HepG2 (cell line): ENCODE data around the gene PCDHGB1. TPM values are rescaled to one million over a fixed set of nuclear protein-coding genes. Genes with fewer than 3 reads are reported as not detected.

Experiments
- ATAC-seq: fragments of 200-7000 bp; cut with Tn5 transposase; 3 replicates; pipeline ENCODE4 v1.9.1; 2020; ENCODE audit warnings: mild to moderate bottlenecking, moderate library complexity
- BruUV-seq: library from RNA; stranded (reverse); fragments of 400-500 nt; replicated peaks from 2 replicates; lab custom pipeline; 2021; lab: Mats Ljungman, UMichigan
- CTCF ChIA-PET: fragments of 300-600 bp; formaldehyde crosslinking; extraction: SDS; loops from one replicate; lab custom pipeline; 2021; ENCODE audit warnings: low total read pairs, inconsistent platforms, low intra/inter-chr PET ratio; lab: Yijun Ruan, JAX
- POLR2A ChIA-PET: fragments of 350-600 bp; sonication (Branson Sonifier 250); formaldehyde crosslinking; loops from one replicate; lab custom pipeline; 2020; ENCODE audit warnings: antibody characterized with exemption, inconsistent platforms; lab: Yijun Ruan, JAX
- DNase-seq: peaks from one replicate; pipeline ENCODE4 v3.0.0-alpha.2; 2015; ENCODE audit warnings: low spot score
- FAIRE-seq: peaks from 3 replicates; lab custom pipeline; 2011; peaks lifted over from hg19 to GRCh38; lab: Jason Lieb, UNC
- H2AFZ ChIP-seq: one replicate; pipeline ENCODE4 v1.6.1; 2011; ENCODE audit warnings: low read length, inconsistent platforms
- H3K27ac ChIP-seq: fragments of 300-600 bp; 3 replicates; pipeline ENCODE4 v1.8.0; 2011; ENCODE audit warnings: mixed run types, mild to moderate bottlenecking, mixed read lengths, low read length, inconsistent platforms; ENCODE audit not compliant: insufficient read depth; ENCODE audit errors: extremely low read length
- H3K27me3 ChIP-seq, 2 experiments: fragments of 200-600 bp in 1 of 2; 2 replicates in 1 of 2; 3 replicates in 1 of 2; pipeline versions ENCODE4 v1.6.0 to v1.8.0; 2011; ENCODE audit warnings: low read length in 2 of 2, mild to moderate bottlenecking in 2 of 2, moderate library complexity in 2 of 2, inconsistent platforms in 1 of 2; ENCODE audit not compliant: insufficient read depth in 2 of 2, control insufficient read depth in 1 of 2
- H3K36me3 ChIP-seq, 2 experiments: fragments of 200-600 bp in 1 of 2; replicated peaks in 1 of 2; 2 replicates in 1 of 2; 3 replicates in 1 of 2; pipeline versions ENCODE4 v1.5.1 to v1.8.0; 2011; ENCODE audit warnings: low read length in 2 of 2, inconsistent platforms in 1 of 2; ENCODE audit not compliant: insufficient read depth in 2 of 2, control insufficient read depth in 1 of 2
- H3K4me1 ChIP-seq: 2 replicates; pipeline ENCODE4 v1.5.1; 2012; ENCODE audit warnings: low read length, inconsistent platforms; ENCODE audit not compliant: insufficient read depth
- H3K4me2 ChIP-seq: 2 replicates; pipeline ENCODE4 v1.6.0; 2011; ENCODE audit warnings: low read depth, low read length, inconsistent platforms
- H3K4me3 ChIP-seq, 3 experiments: fragments of 200-600 bp in 1 of 3; sonication (generic), shearing (Covaris generic) in 1 of 3; replicated peaks in 1 of 3; 2 replicates each; pipeline ENCODE4 v1.5.1; 2011 to 2016; ENCODE audit warnings: low read length in 3 of 3, inconsistent platforms in 2 of 3, low read depth in 2 of 3, mild to moderate bottlenecking in 2 of 3, control low read depth in 1 of 3, mixed read lengths in 1 of 3; ENCODE audit not compliant: insufficient read depth in 1 of 3
- H3K79me2 ChIP-seq: one replicate; pipeline ENCODE4 v1.6.1; 2011; ENCODE audit warnings: low read length, inconsistent platforms; ENCODE audit not compliant: insufficient read depth
- H3K9ac ChIP-seq: 2 replicates; pipeline ENCODE4 v1.6.0; 2011; ENCODE audit warnings: mild to moderate bottlenecking, low read depth, low read length, inconsistent platforms; ENCODE audit not compliant: insufficient read depth
- H3K9me3 ChIP-seq: 2 replicates; pipeline ENCODE4 v1.5.1; 2012; ENCODE audit warnings: mild to moderate bottlenecking, low read length
- H4K20me1 ChIP-seq: 2 replicates; pipeline ENCODE4 v1.6.0; 2011; ENCODE audit warnings: inconsistent platforms, mild to moderate bottlenecking, low read length, moderate library complexity; ENCODE audit not compliant: insufficient read depth
- ARNT2 ChIP-seq: sonication (generic); formaldehyde crosslinking; IDR thresholded peaks from 2 replicates; pipeline ENCODE4 v1.8.0; 2022; ENCODE audit warnings: mild to moderate bottlenecking, low read depth, missing genetic modification reagents, moderate library complexity
- BORCS8-MEF2B ChIP-seq: sonication (generic); formaldehyde crosslinking; IDR thresholded peaks from 2 replicates; pipeline ENCODE4 v1.8.0; 2022; ENCODE audit warnings: mild to moderate bottlenecking, missing genetic modification reagents
- CBFB ChIP-seq: sonication (generic); formaldehyde crosslinking; IDR thresholded peaks from 2 replicates; pipeline ENCODE4 v1.4.0; 2020; ENCODE audit warnings: missing genetic modification reagents
- ETV5 ChIP-seq: IDR thresholded peaks from 2 replicates; pipeline ENCODE4 v1.6.1; 2018; ENCODE audit warnings: missing biosample characterization, missing genetic modification reagents, inconsistent platforms, borderline replicate concordance
- GATA4 ChIP-seq: sonication (generic); IDR thresholded peaks from 2 replicates; pipeline ENCODE4 v1.6.1; 2016; ENCODE audit warnings: antibody characterized with exemption, low read depth, borderline replicate concordance
- HMG20B ChIP-seq: conservative IDR thresholded peaks from 2 replicates; pipeline ENCODE4 v1.6.1; 2016; ENCODE audit warnings: missing genetic modification reagents, missing compliant biosample characterization
- IKZF1 ChIP-seq: fragments of 450-650 bp; IDR thresholded peaks from 2 replicates; pipeline ENCODE4 v1.7.1; 2016
- POLR2A ChIP-seq, 2 experiments: IDR thresholded peaks; 2 replicates each; pipeline ENCODE4 v1.6.1; 2011; ENCODE audit warnings: low read depth in 2 of 2, low read length in 2 of 2, mild to moderate bottlenecking in 1 of 2, moderate library complexity in 1 of 2; ENCODE audit not compliant: insufficient read depth in 1 of 2
- RBAK ChIP-seq: sonication (generic); formaldehyde crosslinking; IDR thresholded peaks from 2 replicates; pipeline ENCODE4 v1.5.1; 2020; ENCODE audit warnings: mild to moderate bottlenecking, missing genetic modification reagents
- RCOR2 ChIP-seq: IDR thresholded peaks from 2 replicates; pipeline ENCODE4 v1.6.1; 2016; ENCODE audit warnings: missing biosample characterization, missing genetic modification reagents
- TOE1 ChIP-seq: sonication (generic); formaldehyde crosslinking; IDR thresholded peaks from 2 replicates; pipeline ENCODE4 v1.4.0; 2020; ENCODE audit warnings: mild to moderate bottlenecking, missing genetic modification reagents
- WGBS: methylation state at CpG from one replicate; pipeline ENCODE4 v1.1.6; 2017; ENCODE audit warnings: low lambda C conversion rate; 5-methylcytosine and 5-hydroxymethylcytosine counted together
- in situ Hi-C: cut with HindIII; loops from 2 replicates; pipeline ENCODE4 v1.10.0; 2017; ENCODE audit warnings: low pct_unique_long_range_greater_than_20kb; ENCODE audit not compliant: extremely low pct_ligation_motif_present
- intact Hi-C: fragments of 100-400 bp; cut with micrococcal nuclease; formaldehyde crosslinking; loops from one replicate; pipeline ENCODE4 v1.10.0; 2022; ENCODE audit not compliant: unreplicated experiment
- polyA plus RNA-seq, 8 experiments: library from polyadenylated mRNA; depleted of rRNA in 3 of 8; stranded (reverse) in 7 of 8; unstranded in 1 of 8; fragments of >200 nt; fragmentation: Illumina TruSeq in 4 of 8; extraction: Trizol in 4 of 8; gene quantifications; 2 replicates each; pipeline versions ENCODE4 v1.2.1 to v1.2.3, GENCODE V29; 2011 to 2016; ENCODE audit warnings: low read depth in 4 of 8, missing spikeins in 1 of 8, mixed read lengths in 1 of 8; ENCODE audit not compliant: insufficient read depth in 1 of 8
- total RNA-seq, 5 experiments: library from RNA; depleted of rRNA; stranded (reverse); fragments of >200 nt; fragmentation: Illumina TruSeq; extraction: Trizol; gene quantifications; 2 replicates each; pipeline ENCODE4 v1.2.3, GENCODE V29; 2016; ENCODE audit warnings: low read depth in 1 of 5
- TF ChIP-seq, protein P1 (sequence below): sonication (generic); formaldehyde crosslinking; IDR thresholded peaks from 2 replicates; pipeline ENCODE4 v1.4.0; 2020; ENCODE audit warnings: missing genetic modification reagents
- TF ChIP-seq, protein P2 (sequence below): IDR thresholded peaks from 2 replicates; pipeline ENCODE4 v1.6.1; 2016; ENCODE audit warnings: missing compliant biosample characterization, missing genetic modification reagents, borderline replicate concordance

PCDHGB1 gene
- total and polyA plus RNA-seq, 2 of the 13 experiments (the other 11 are each of a cell fraction or from before 2014, with no cell fraction given), result 1.0 to 2.6 TPM

DNA sequence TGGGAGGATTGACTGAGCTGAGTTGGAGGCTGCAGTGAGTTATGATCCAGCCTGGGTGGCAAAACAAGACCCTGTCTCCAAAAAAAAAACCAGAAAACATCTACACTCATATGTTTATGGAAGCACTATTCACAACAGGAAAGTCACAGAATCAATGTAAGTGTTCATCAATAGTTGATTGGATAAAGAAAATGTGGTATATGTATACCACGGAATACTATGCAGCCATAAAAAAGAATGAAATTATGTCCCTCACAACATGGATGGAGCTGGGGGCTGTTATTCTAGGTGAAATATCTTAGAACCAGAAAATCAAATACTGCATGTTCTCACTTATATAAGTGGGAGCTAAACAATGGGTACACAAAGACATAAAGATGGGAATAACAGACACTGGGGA, 43.3 kb upstream of the PCDHGB1 start:
- intact Hi-C loops (no loop called here), in situ Hi-C loops (no loop called here)

DNA sequence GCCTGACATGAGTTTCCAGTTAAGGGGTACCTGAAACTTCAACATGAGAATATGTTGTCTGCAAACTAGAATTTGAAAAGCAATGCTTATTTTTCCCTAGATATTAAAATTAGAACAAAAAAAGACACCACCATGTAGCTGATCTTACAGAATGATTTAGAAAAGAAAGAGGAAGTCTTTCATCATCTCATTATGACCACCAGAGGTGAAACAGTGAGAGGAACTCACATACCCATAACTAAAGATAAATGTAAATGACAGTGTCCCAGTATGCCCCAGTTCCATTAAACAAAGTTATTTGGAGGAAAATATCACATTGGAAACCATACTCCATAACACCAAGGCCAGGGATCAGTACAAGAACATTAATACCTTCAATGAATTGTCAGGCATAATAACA, 36.2 kb upstream of the PCDHGB1 start:
- in situ Hi-C loops (no loop called here), intact Hi-C loops (no loop called here)
- peaks cover 3% of the 10 kb centered on the region; the same call in 1 of the 2 replicates for H3K4me1 ChIP-seq
- H3K9me3 ChIP-seq, result peaks cover 41% of the 10 kb centered on the region
- H3K36me3 ChIP-seq, result peaks cover 1 to 4% of the 10 kb centered on the region in 2 experiments; a peak in 2 of 5 replicates
- no peak overlapping the region for H3K27ac ChIP-seq
- CTCF ChIA-PET, result no interaction called here
- no peaks in the 10 kb centered on the region for H3K27me3 ChIP-seq
- H3K4me2 ChIP-seq, result no peak overlapping the region
- FAIRE-seq (no peak), ATAC-seq (no peak), DNase-seq (no peak)
- H3K9ac ChIP-seq, result no peak overlapping the region
- H3K4me3 ChIP-seq, result no peak overlapping the region
- BruUV-seq, result no TSS peak
- no peaks in the 10 kb centered on the region for H4K20me1 ChIP-seq
- H3K79me2 ChIP-seq, result peaks cover 8% of the 10 kb centered on the region
- no peak overlapping the region for H2AFZ ChIP-seq
- POLR2A ChIA-PET, result no interaction called here
- TF ChIP-seq, protein P1, sequence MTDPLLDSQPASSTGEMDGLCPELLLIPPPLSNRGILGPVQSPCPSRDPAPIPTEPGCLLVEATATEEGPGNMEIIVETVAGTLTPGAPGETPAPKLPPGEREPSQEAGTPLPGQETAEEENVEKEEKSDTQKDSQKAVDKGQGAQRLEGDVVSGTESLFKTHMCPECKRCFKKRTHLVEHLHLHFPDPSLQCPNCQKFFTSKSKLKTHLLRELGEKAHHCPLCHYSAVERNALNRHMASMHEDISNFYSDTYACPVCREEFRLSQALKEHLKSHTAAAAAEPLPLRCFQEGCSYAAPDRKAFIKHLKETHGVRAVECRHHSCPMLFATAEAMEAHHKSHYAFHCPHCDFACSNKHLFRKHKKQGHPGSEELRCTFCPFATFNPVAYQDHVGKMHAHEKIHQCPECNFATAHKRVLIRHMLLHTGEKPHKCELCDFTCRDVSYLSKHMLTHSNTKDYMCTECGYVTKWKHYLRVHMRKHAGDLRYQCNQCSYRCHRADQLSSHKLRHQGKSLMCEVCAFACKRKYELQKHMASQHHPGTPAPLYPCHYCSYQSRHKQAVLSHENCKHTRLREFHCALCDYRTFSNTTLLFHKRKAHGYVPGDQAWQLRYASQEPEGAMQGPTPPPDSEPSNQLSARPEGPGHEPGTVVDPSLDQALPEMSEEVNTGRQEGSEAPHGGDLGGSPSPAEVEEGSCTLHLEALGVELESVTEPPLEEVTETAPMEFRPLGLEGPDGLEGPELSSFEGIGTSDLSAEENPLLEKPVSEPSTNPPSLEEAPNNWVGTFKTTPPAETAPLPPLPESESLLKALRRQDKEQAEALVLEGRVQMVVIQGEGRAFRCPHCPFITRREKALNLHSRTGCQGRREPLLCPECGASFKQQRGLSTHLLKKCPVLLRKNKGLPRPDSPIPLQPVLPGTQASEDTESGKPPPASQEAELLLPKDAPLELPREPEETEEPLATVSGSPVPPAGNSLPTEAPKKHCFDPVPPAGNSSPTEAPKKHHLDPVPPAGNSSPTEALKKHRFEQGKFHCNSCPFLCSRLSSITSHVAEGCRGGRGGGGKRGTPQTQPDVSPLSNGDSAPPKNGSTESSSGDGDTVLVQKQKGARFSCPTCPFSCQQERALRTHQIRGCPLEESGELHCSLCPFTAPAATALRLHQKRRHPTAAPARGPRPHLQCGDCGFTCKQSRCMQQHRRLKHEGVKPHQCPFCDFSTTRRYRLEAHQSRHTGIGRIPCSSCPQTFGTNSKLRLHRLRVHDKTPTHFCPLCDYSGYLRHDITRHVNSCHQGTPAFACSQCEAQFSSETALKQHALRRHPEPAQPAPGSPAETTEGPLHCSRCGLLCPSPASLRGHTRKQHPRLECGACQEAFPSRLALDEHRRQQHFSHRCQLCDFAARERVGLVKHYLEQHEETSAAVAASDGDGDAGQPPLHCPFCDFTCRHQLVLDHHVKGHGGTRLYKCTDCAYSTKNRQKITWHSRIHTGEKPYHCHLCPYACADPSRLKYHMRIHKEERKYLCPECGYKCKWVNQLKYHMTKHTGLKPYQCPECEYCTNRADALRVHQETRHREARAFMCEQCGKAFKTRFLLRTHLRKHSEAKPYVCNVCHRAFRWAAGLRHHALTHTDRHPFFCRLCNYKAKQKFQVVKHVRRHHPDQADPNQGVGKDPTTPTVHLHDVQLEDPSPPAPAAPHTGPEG, result no peak
- TF ChIP-seq TOE1 (CRISPR knock-in tag) (no peak), IKZF1 (no peak), RBAK (CRISPR knock-in tag) (no peak)

More for the DNA sequence above, 43.3 kb upstream of the PCDHGB1 start:
- H3K9me3 ChIP-seq, result peaks cover 46% of the 10 kb centered on the region
- H3K27ac ChIP-seq, result no peak overlapping the region
- no peak for ATAC-seq
- no peak overlapping the region for H3K9ac ChIP-seq
- no peak overlapping the region for H3K4me3 ChIP-seq
- no peaks in the 10 kb centered on the region for H4K20me1 ChIP-seq
- POLR2A ChIA-PET, result no interaction called here
- H3K27me3 ChIP-seq, result no peaks in the 10 kb centered on the region
- BruUV-seq, result no TSS peak
- no peak for FAIRE-seq
- DNase-seq, result no peak
- no peak overlapping the region for H3K4me2 ChIP-seq
- no peaks in the 10 kb centered on the region for H3K4me1 ChIP-seq
- CTCF ChIA-PET, result no interaction called here
- H3K36me3 ChIP-seq, result no peaks in the 10 kb centered on the region
- no peaks in the 10 kb centered on the region for H3K79me2 ChIP-seq
- H2AFZ ChIP-seq, result no peak overlapping the region
- 26% methylated on average over 1 of the region's 1 CpG for WGBS
- no peak for TF ChIP-seq GATA4
- TF ChIP-seq, protein P2, sequence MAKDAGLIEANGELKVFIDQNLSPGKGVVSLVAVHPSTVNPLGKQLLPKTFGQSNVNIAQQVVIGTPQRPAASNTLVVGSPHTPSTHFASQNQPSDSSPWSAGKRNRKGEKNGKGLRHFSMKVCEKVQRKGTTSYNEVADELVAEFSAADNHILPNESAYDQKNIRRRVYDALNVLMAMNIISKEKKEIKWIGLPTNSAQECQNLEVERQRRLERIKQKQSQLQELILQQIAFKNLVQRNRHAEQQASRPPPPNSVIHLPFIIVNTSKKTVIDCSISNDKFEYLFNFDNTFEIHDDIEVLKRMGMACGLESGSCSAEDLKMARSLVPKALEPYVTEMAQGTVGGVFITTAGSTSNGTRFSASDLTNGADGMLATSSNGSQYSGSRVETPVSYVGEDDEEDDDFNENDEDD, result no peak
- no peak for TF ChIP-seq RCOR2 (CRISPR knock-in tag)
- no peak for TF ChIP-seq HMG20B (CRISPR knock-in tag)
- TF ChIP-seq ARNT2 (CRISPR knock-in tag), result no peak
- TF ChIP-seq POLR2A (IDR thresholded peaks at IDR 0.05; ENCODE audit: insufficient read depth in 1 of 2, low read depth in 2 of 2, low read length in 2 of 2), result no peak
- no peak for TF ChIP-seq CBFB
- no peak for TF ChIP-seq ETV5 (CRISPR knock-in tag)
- TF ChIP-seq BORCS8-MEF2B (CRISPR knock-in tag), result no peak
